GM12892 (cell line): ENCODE results near the gene SLC9A1.

Source experiments
- POLR2A ChIP-seq: IDR thresholded peaks from 2 replicates; pipeline ENCODE4 v1.6.1; 2011; ENCODE audit warnings: low read depth, low read length, control low read depth
- POLR2AphosphoS5 ChIP-seq: IDR thresholded peaks from 2 replicates; pipeline ENCODE4 v1.6.1; 2011; ENCODE audit warnings: low read depth, low read length, control low read depth
- TAF1 ChIP-seq: IDR thresholded peaks from 2 replicates; pipeline ENCODE4 v1.6.1; 2011; ENCODE audit warnings: low read depth, mild to moderate bottlenecking, control low read depth, low read length, borderline replicate concordance

DNA sequence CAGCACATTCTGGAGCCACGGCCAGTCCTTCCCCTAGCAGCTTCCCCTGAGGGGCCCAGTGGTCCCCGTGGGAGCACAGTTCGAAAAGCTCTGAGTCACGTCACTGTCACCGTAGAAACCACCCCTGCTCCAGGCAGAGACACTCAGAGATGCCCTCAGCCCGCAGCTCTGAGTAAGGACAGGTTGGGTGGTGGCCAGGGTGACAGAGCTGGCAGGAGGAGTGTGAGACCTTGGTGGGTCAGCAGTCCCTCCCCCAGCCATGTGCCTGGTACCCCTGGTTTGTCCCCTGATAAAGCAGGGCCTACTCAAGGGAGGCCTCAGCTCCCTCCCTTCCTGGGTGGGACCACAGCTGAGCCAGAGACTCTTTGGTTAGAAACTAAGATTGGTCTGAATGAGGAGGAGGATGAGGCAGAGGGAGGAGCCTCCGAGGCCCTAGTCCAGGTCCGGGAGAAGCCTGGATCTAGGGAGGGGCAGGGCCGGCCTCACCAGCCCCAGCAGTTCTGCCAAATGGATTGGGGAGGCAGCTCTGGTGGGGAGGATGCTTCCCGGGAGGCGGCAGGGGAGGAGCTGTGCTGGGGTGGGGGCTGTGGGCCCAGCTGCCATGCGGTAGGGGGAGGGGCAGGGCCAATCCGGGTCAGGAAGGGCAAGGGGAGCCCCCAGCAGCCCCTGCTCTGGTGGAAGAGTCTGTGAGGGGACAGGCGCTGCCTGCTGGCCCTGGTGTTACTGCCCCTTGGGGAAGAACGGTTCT, 55.2 kb downstream of the SLC9A1 start:
- TF ChIP-seq POLR2A (peak; percentile 32; the same call in 1 of the 2 replicates), POLR2AphosphoS5 (no peak), TAF1 (no peak)
